NCI-H446 treated with DMSO at 0.1 percent for 48 hours (cell line): Measurements from ENCODE around the gene INIP.

Source experiments
- DNase-seq: peaks from one replicate; lab custom pipeline; 2025; lab: John Stamatoyannopoulos, UW

The INIP gene

GRCh38 chr9:112717661-112718331 lies at the start of gene INIP:
Gene INIP (minus strand): TSS chr9:112718117. CDS start chr9:112716485, 1,632 bp downstream.
- peak; percentile 84 for DNase-seq

GRCh38 chr9:112765281-112765680 lies 47.4 kb upstream of the INIP start:
- DNase-seq: no peak

- no peak for DNase-seq
Observed at GRCh38 chr9:112764837-112765236, 46.9 kb upstream of the INIP start.

- no peak for DNase-seq
Observed at GRCh38 chr9:112764344-112764743, 46.4 kb upstream of the INIP start.

GRCh38 chr9:112762726-112763518 lies 45.0 kb upstream of the INIP start:
- no peak for DNase-seq

GRCh38 chr9:112761912-112762655 lies 44.2 kb upstream of the INIP start:
- no peak for DNase-seq

GRCh38 chr9:112760821-112761220 lies 42.9 kb upstream of the INIP start:
- DNase-seq: no peak

GRCh38 chr9:112757940-112758339 lies 40.0 kb upstream of the INIP start:
- no peak for DNase-seq

GRCh38 chr9:112757282-112757883 lies 39.5 kb upstream of the INIP start:
- no peak for DNase-seq

- no peak for DNase-seq
Observed at GRCh38 chr9:112755675-112756074, 37.8 kb upstream of the INIP start.

- no peak for DNase-seq
Observed at GRCh38 chr9:112755016-112755427, 37.1 kb upstream of the INIP start.

- DNase-seq: no peak
Observed at GRCh38 chr9:112754578-112754977, 36.7 kb upstream of the INIP start.

GRCh38 chr9:112753725-112754124 lies 35.8 kb upstream of the INIP start:
- DNase-seq: no peak

GRCh38 chr9:112752334-112753125 lies 34.6 kb upstream of the INIP start:
- no peak for DNase-seq

- no peak for DNase-seq
Observed at GRCh38 chr9:112751056-112751795, 33.3 kb upstream of the INIP start.

- no peak for DNase-seq
Observed at GRCh38 chr9:112750764-112751055, 32.8 kb upstream of the INIP start.

GRCh38 chr9:112750016-112750763 lies 32.3 kb upstream of the INIP start, which contains the start of gene SNX30:
Gene SNX30 (plus strand): TSS chr9:112750760. CDS start chr9:112751002, 242 bp downstream.
- DNase-seq: peak; percentile 47

GRCh38 chr9:112747094-112747493 lies 29.2 kb upstream of the INIP start:
- DNase-seq: no peak

GRCh38 chr9:112744177-112744576 lies 26.3 kb upstream of the INIP start:
- DNase-seq: no peak

GRCh38 chr9:112743216-112743836 lies 25.4 kb upstream of the INIP start:
- DNase-seq: no peak
